Esophagus mucosa (tissue), 1 donor: ENCODE data around the gene NEK7. TPM values are rescaled to one million over a fixed set of nuclear protein-coding genes. Genes with fewer than 3 reads are reported as not detected.

ENCODE experiments used
- ATAC-seq: fragments of 200-7000 bp; cut with Tn5 transposase; one replicate; pipeline ENCODE4 v1.9.1; 2020
- total RNA-seq: library from RNA; stranded (reverse); gene quantifications from one replicate; pipeline ENCODE4 v1.2.4, GENCODE V29; 2023
- donor health status: DM: yes; HTN: yes; CAD: no.

NEK7 gene
- total RNA-seq, 1 donor from 2014 or later: 29.9 TPM

GRCh38 chr1:198147216-198147615, 9.6 kb upstream of the NEK7 start:
- ATAC-seq: no peak

GRCh38 chr1:198150369-198150768, 6.4 kb upstream of the NEK7 start:
- ATAC-seq: no peak

- no peak for ATAC-seq
Observed at GRCh38 chr1:198151688-198152087, 5.1 kb upstream of the NEK7 start.

- ATAC-seq: no peak
Observed at GRCh38 chr1:198153103-198153502, 3.7 kb upstream of the NEK7 start.

- ATAC-seq: no peak
Observed at GRCh38 chr1:198153804-198154203, 3.0 kb upstream of the NEK7 start.

- ATAC-seq: no peak
Observed at GRCh38 chr1:198155253-198155652, 1.5 kb upstream of the NEK7 start.

GRCh38 chr1:198156111-198156744, 570 bp upstream of the NEK7 start:
- ATAC-seq: peak; percentile 65

GRCh38 chr1:198157241-198157846, 546 bp downstream of the NEK7 start:
- peak; percentile 58 for ATAC-seq

- no peak for ATAC-seq
Observed at GRCh38 chr1:198157847-198158725, 1.3 kb downstream of the NEK7 start.

GRCh38 chr1:198158735-198159589, 2.2 kb downstream of the NEK7 start:
- ATAC-seq: peak; percentile 85

GRCh38 chr1:198160222-198160621, 3.4 kb downstream of the NEK7 start:
- no peak for ATAC-seq

- ATAC-seq: no peak
Observed at GRCh38 chr1:198160946-198161614, 4.3 kb downstream of the NEK7 start.

- no peak for ATAC-seq
Observed at GRCh38 chr1:198161718-198162090, 4.9 kb downstream of the NEK7 start.

GRCh38 chr1:198162091-198162767, 5.4 kb downstream of the NEK7 start:
- ATAC-seq: no peak

- ATAC-seq: no peak
Observed at GRCh38 chr1:198165927-198166647, 9.3 kb downstream of the NEK7 start.

GRCh38 chr1:198166900-198167299, 10.1 kb downstream of the NEK7 start:
- ATAC-seq: no peak

- ATAC-seq: peak; percentile 60
Observed at GRCh38 chr1:198167436-198167934, 10.7 kb downstream of the NEK7 start.

- no peak for ATAC-seq
Observed at GRCh38 chr1:198168227-198168626, 11.4 kb downstream of the NEK7 start.

GRCh38 chr1:198169672-198170071, 12.9 kb downstream of the NEK7 start:
- peak; percentile 91 for ATAC-seq
